ENCODE results near the gene SBNO2. TPM values are rescaled to one million over a fixed set of nuclear protein-coding genes. Genes with fewer than 3 reads are reported as not detected.
A peak's percentile ranks its signal among the peaks of the same experiment; 100 is the strongest.

The SBNO2 gene
- total and polyA plus RNA-seq, 2 of the 4 experiments (the other 2 are of a cell fraction) = 13.4 to 40.5 TPM

- POLR2A ChIA-PET (ENCODE audit: unreplicated experiment) = no interaction called here
- CTCF ChIA-PET = interaction anchor here (0.5 kb wide), 1 partner anchor 49 kb away, joined by 3 read pairs; no protein-coding TSS in a partner anchor
- Histone ChIP-seq H3K36me3 (ENCODE audit: control insufficient read depth, insufficient read depth, low read length) (no peaks in the 10 kb centered on the region), H4K5ac (ENCODE audit: low read depth, low read length) (no peak overlapping the region), H2BK20ac (ENCODE audit: low read depth, low read length) (no peak overlapping the region), H4K20me1 (ENCODE audit: insufficient read depth, low read length) (no peaks in the 10 kb centered on the region; the same call in 1 of the 2 replicates), H3K79me1 (ENCODE audit: low read depth in 1 of 2, low read length in 2 of 2) (no peaks in the 10 kb centered on the region), H3K27ac (ENCODE audit: insufficient read depth, low read length) (no peak overlapping the region), H2AK9ac (replicated peaks; ENCODE audit: low read depth, low read length, poor library complexity) (peak overlapping the region; percentile 76), H3K23ac (ENCODE audit: low read depth, low read length) (no peak overlapping the region), H2BK15ac (ENCODE audit: low read depth, low read length) (no peak overlapping the region), H3K4ac (ENCODE audit: low read depth, low read length) (no peak overlapping the region), H3K18ac (ENCODE audit: low read depth, low read length) (no peak overlapping the region), H3K4me3 (ENCODE audit: insufficient read depth, low read depth, low read length) (no peak overlapping the region), H2AFZ (replicated peaks; ENCODE audit: low read length, poor library complexity) (peak overlapping the region; percentile 70), H3K9me1 (ENCODE audit: insufficient read depth, low read length) (no peaks in the 10 kb centered on the region), H3K4me2 (ENCODE audit: low read depth, low read length) (no peak overlapping the region; the same call in 1 of the 2 replicates), H3K9me3 (ENCODE audit: control insufficient read depth, insufficient read depth, low read length) (peaks cover 2% of the 10 kb centered on the region; the same call in 1 of the 2 replicates), H3K56ac (ENCODE audit: extremely low read depth, insufficient read depth, low read length) (no peak overlapping the region), H2AK5ac (ENCODE audit: low read depth, low read length) (no peak overlapping the region), H3K9ac (ENCODE audit: low read depth, low read length) (no peak overlapping the region), H3K27me3 (ENCODE audit: control insufficient read depth, insufficient read depth, low read length) (peaks cover 45% of the 10 kb centered on the region), H3K14ac (replicated peaks; ENCODE audit: low read depth, low read length) (no peak overlapping the region), H2BK5ac (ENCODE audit: low read depth, low read length, poor library complexity, severe bottlenecking) (no peak overlapping the region), H4K8ac (ENCODE audit: low read depth in 2 of 2, low read length in 2 of 2) (no peak overlapping the region), H4K91ac (ENCODE audit: insufficient read depth, low read depth, low read length) (no peak overlapping the region), H3K4me1 (ENCODE audit: control insufficient read depth, insufficient read depth, low read length) (peaks cover 3% of the 10 kb centered on the region; the same call in 1 of the 2 replicates), H2BK120ac (ENCODE audit: low read depth, low read length) (no peak overlapping the region)
- no TSS peak for BruUV-seq (replicated peaks)
- ATAC-seq (ENCODE audit: low read depth) (peak; percentile 28), DNase-seq (no peak)
- intact Hi-C loops (cut with micrococcal nuclease) (no loop called here), in situ Hi-C loops (cut with MboI; ENCODE audit: low sequenced_read_pairs) (no loop called here), dilution Hi-C loops (cut with HindIII; ENCODE audit: low sequenced_read_pairs, unreplicated experiment) (no loop called here)
- WGBS, 2 experiments (ENCODE audit: extremely low coverage in 2 of 2, insufficient read length in 1 of 2) = 3% methylated on average over 43 of the region's 99 CpGs; no CpG with 5 or more reads in 1 of the 2 experiments
- TF ChIP-seq SMC3 (IDR thresholded peaks at IDR 0.05; ENCODE audit: low read depth, low read length) (no peak), CHD1 (IDR thresholded peaks at IDR 0.05; ENCODE audit: low read depth, low read length) (no peak), ELK1 (IDR thresholded peaks at IDR 0.05; ENCODE audit: borderline replicate concordance, low read depth, low read length) (no peak), MAFK (IDR thresholded peaks at IDR 0.05; ENCODE audit: low read depth, low read length) (no peak), POLR2A (IDR thresholded peaks at IDR 0.05; ENCODE audit: low read depth, low read length) (no peak), CTCF (conservative IDR thresholded peaks at IDR 0.05; ENCODE audit: low read depth, low read length) (no peak), RCOR1 (IDR thresholded peaks at IDR 0.05; ENCODE audit: insufficient replicate concordance, low read length) (no peak), RAD21 (IDR thresholded peaks at IDR 0.05; ENCODE audit: low read length) (no peak), FOS (IDR thresholded peaks at IDR 0.05; ENCODE audit: low read depth, low read length) (no peak), RFX5 (IDR thresholded peaks at IDR 0.05; ENCODE audit: low read depth, low read length) (no peak), MXI1 (IDR thresholded peaks at IDR 0.05; ENCODE audit: borderline replicate concordance, low read depth, low read length) (no peak), USF2 (IDR thresholded peaks at IDR 0.05; ENCODE audit: low read depth, low read length) (no peak), CEBPB (IDR thresholded peaks at IDR 0.05; ENCODE audit: low read depth, low read length) (no peak), BHLHE40 (IDR thresholded peaks at IDR 0.05; ENCODE audit: low read depth, low read length) (no peak), MAZ (IDR thresholded peaks at IDR 0.05; ENCODE audit: borderline replicate concordance, low read depth, low read length) (no peak)
Measured at GRCh38 chr19:1070931-1071791, 102.9 kb downstream of the SBNO2 start.

Data from IMR-90 (cell line).